ENCODE data around the gene TECTB. TPM values are rescaled to one million over a fixed set of nuclear protein-coding genes. Genes with fewer than 3 reads are reported as not detected.

TECTB gene
- total RNA-seq, 4 donors from 2014 or later: not detected

DNA sequence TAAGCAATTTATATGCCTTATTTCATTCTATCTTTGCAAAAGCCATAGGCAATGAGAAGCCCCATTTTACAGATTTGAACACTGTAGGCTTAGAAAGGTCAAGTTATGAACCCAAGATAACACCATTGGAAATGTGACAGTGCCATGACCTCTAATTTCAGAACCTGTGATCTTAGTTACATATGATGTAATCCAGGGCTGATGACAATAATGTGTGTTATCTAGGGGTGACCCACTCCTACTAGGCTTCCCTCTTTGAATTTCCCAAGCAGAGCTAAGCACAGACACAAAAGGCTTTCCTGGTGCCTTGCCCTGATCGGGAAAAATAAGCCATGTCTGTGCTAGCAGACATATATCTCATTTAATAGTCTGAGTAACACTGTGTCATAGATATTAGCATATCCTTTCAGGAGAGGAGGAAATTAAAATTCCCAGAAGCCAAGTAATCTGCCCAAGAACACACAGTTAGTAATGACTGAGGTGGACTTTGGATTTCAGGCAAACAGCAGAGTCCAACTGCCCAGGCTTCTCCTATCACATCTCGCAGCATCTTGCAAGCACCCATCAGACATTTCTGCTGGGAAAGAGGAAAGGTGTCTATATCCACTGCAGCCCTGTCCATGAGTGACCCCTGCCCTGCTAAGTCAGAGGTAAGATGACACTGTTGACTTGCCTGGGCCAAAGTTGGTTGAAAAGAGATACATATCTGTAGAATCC is 2.8 kb upstream of the TECTB start:
- Histone ChIP-seq H3K27me3 (no peaks in the 10 kb centered on the region), H3K4me1 (no peaks in the 10 kb centered on the region), H3K27ac (no peak overlapping the region), H3K4me3 (no peak overlapping the region), H3K36me3 (no peaks in the 10 kb centered on the region), H3K9me3 (no peaks in the 10 kb centered on the region)
- DNase-seq (ENCODE audit: low spot score in 2 of 2): no peak
- TF ChIP-seq, protein P1, sequence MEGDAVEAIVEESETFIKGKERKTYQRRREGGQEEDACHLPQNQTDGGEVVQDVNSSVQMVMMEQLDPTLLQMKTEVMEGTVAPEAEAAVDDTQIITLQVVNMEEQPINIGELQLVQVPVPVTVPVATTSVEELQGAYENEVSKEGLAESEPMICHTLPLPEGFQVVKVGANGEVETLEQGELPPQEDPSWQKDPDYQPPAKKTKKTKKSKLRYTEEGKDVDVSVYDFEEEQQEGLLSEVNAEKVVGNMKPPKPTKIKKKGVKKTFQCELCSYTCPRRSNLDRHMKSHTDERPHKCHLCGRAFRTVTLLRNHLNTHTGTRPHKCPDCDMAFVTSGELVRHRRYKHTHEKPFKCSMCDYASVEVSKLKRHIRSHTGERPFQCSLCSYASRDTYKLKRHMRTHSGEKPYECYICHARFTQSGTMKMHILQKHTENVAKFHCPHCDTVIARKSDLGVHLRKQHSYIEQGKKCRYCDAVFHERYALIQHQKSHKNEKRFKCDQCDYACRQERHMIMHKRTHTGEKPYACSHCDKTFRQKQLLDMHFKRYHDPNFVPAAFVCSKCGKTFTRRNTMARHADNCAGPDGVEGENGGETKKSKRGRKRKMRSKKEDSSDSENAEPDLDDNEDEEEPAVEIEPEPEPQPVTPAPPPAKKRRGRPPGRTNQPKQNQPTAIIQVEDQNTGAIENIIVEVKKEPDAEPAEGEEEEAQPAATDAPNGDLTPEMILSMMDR (IDR thresholded peaks at IDR 0.05): no peak
- 87% methylated on average over 2 of the region's 2 CpGs for WGBS

DNA sequence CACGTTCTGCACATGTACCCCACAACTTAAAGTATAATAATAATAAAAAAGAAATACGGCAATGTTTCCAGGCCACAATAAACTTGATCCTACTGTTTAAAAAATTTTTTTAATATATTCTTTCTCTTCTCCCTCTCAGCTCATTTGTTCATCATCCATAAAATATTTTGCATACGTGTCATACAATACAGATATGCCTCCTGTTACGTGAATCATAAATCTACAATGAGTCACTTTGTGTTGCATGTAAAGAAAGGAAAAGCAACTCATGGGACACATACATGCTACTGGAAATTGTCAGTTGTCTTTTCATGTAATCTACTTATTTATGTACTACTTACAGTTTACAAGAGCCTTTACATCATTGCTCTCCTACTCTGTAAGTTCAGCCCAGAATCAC is 1.1 kb upstream of the TECTB start:
- Histone ChIP-seq H3K27ac (no peak overlapping the region), H3K27me3 (no peaks in the 10 kb centered on the region), H3K4me1 (no peaks in the 10 kb centered on the region), H3K9me3 (no peaks in the 10 kb centered on the region), H3K36me3 (no peaks in the 10 kb centered on the region), H3K4me3 (no peak overlapping the region)
- WGBS: 76% methylated on average over 4 of the region's 4 CpGs
- TF ChIP-seq, protein P1 (IDR thresholded peaks at IDR 0.05): no peak
- TF ChIP-seq EP300 (IDR thresholded peaks at IDR 0.05): no peak
- no peak for TF ChIP-seq POLR2A (IDR thresholded peaks at IDR 0.05)
- no peak for TF ChIP-seq POLR2AphosphoS5 (IDR thresholded peaks at IDR 0.05)
- DNase-seq (ENCODE audit: low spot score in 2 of 2): no peak

DNA sequence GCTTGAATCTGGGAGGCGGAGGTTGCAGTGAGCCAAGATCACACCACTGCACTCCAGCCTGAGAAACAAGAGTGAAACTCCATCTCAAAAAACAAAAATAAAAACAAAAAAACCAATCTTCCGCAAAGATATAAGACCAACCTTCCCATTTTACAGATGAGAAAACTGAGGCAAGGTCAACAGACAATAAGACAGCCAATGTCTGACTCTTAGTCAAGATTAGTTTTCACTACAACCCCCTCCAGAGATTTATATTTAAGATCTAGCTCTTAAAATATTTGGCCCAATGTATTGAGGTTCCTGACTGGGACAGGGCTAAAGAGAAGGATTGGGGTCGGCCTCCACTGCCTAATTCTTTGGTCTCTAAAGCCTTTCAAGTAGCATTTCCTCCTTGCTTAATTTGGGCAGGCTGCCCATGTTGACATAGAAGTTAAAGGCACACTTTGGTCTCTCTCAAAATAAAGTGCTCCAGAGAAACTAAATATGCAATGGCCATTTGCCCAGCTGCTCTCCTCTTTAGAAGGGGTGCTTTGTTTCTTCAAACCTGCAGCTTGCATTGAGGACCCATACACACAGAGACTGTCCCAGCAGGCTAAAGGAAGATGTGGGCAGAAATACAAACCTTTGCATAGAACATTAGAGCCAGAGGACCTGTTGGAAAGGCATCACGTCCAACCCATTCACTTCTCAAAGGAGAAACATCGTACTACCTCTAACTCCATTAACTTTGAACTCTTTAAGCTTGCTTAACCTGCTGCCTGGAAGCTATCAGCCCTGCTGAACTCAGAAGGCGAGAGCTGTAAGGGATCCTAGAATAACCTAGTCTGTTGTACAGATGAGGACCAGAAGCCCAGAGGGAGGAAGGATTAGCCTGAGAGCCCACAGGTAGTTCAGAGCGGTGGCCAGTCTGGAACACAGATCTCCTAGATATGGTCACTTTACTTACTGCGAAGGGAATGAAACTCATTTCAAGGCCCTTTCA is 3.9 kb downstream of the TECTB start:
- H3K36me3 ChIP-seq: no peaks in the 10 kb centered on the region
- no peaks in the 10 kb centered on the region for H3K9me3 ChIP-seq
- 79% methylated on average over 8 of the region's 8 CpGs for WGBS
- H3K27me3 ChIP-seq: no peaks in the 10 kb centered on the region
- no peak overlapping the region for H3K27ac ChIP-seq
- no peak for DNase-seq (ENCODE audit: low spot score in 2 of 2)
- no peaks in the 10 kb centered on the region for H3K4me1 ChIP-seq
- no peak overlapping the region for H3K4me3 ChIP-seq
- TF ChIP-seq, protein P1 (IDR thresholded peaks at IDR 0.05): no peak
- no peak for TF ChIP-seq EP300 (IDR thresholded peaks at IDR 0.05)

DNA sequence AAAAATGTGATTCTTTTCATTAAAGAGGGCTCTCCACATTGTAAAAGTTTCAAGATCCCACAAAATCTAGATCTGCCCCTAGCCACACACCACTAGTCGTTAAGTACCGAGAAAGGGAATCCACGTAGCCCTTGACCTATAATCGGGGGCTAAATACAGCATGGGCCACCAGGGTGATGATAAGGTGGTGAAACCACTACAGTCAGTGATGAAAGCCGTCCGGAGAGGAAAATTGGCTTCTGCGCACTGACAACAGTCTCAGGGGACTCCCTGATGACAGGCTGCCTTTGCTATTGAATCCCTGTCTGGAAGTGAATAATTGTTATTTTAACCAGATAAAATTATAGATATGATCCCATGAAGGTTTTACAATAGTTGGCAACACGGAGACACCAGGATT is 4.6 kb downstream of the TECTB start:
- no peaks in the 10 kb centered on the region for H3K36me3 ChIP-seq
- H3K27ac ChIP-seq: no peak overlapping the region
- no peaks in the 10 kb centered on the region for H3K9me3 ChIP-seq
- H3K4me3 ChIP-seq: no peak overlapping the region
- DNase-seq (ENCODE audit: low spot score in 2 of 2): no peak
- peaks cover 2% of the 10 kb centered on the region for H3K27me3 ChIP-seq
- no peaks in the 10 kb centered on the region for H3K4me1 ChIP-seq
- WGBS: 86% methylated on average over 8 of the region's 8 CpGs
- TF ChIP-seq EP300 (IDR thresholded peaks at IDR 0.05) (no peak), POLR2AphosphoS5 (IDR thresholded peaks at IDR 0.05) (no peak), POLR2A (IDR thresholded peaks at IDR 0.05) (no peak)
- TF ChIP-seq, protein P1 (IDR thresholded peaks at IDR 0.05): no peak

DNA sequence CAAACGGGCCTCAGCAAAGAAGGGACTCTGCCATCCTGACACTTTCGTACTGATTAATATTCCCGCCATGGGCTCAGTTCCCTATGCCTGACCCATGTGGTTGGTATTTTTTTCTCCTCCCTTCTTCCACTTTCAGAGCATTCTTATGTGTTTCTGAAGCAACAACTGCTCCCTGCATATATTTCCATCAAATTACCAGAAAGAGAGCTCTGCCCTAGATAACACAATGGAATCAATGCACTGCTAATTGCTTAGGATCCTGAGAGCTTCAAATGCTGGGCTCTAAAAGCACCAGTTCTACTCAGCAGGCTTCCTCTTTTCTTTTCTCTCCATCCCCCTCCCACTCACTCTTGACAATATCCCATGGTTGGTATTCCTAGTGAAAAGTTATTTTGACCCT is 5.3 kb downstream of the TECTB start:
- DNase-seq (ENCODE audit: low spot score in 2 of 2): no peak
- Histone ChIP-seq H3K36me3 (no peaks in the 10 kb centered on the region), H3K9me3 (no peaks in the 10 kb centered on the region), H3K27me3 (peaks cover 2% of the 10 kb centered on the region), H3K4me1 (no peaks in the 10 kb centered on the region), H3K4me3 (no peak overlapping the region), H3K27ac (no peak overlapping the region)
- 77% methylated on average over 3 of the region's 3 CpGs for WGBS
- TF ChIP-seq EP300 (IDR thresholded peaks at IDR 0.05): no peak
- TF ChIP-seq, protein P1 (IDR thresholded peaks at IDR 0.05): no peak
- no peak for TF ChIP-seq POLR2AphosphoS5 (IDR thresholded peaks at IDR 0.05)
